GM06990 (cell line): ENCODE results near the gene FBP1.

ENCODE experiments used
- DNase-seq: peaks from one replicate; pipeline ENCODE4 v3.0.0-alpha.2; 2011; ENCODE audit not compliant: insufficient read length; ENCODE audit errors: extremely low read depth
- H3K27me3 ChIP-seq: replicated peaks from 2 replicates; pipeline ENCODE4 v1.6.0; 2011; ENCODE audit warnings: low read length; ENCODE audit not compliant: control insufficient read depth, insufficient read depth
- H3K36me3 ChIP-seq: 2 replicates; pipeline ENCODE4 v1.5.1; 2011; ENCODE audit warnings: low read length; ENCODE audit not compliant: control insufficient read depth, insufficient read depth
- H3K4me3 ChIP-seq: replicated peaks from 2 replicates; pipeline ENCODE4 v1.5.1; 2011; ENCODE audit warnings: low read depth, mild to moderate bottlenecking, control low read depth, low read length
- TF ChIP-seq, protein P1 (sequence below): IDR thresholded peaks from 2 replicates; pipeline ENCODE4 v1.5.1; 2011; ENCODE audit warnings: low read length, control low read depth, mild to moderate bottlenecking, inconsistent platforms; ENCODE audit not compliant: insufficient read depth, poor library complexity, severe bottlenecking

The FBP1 gene

DNA sequence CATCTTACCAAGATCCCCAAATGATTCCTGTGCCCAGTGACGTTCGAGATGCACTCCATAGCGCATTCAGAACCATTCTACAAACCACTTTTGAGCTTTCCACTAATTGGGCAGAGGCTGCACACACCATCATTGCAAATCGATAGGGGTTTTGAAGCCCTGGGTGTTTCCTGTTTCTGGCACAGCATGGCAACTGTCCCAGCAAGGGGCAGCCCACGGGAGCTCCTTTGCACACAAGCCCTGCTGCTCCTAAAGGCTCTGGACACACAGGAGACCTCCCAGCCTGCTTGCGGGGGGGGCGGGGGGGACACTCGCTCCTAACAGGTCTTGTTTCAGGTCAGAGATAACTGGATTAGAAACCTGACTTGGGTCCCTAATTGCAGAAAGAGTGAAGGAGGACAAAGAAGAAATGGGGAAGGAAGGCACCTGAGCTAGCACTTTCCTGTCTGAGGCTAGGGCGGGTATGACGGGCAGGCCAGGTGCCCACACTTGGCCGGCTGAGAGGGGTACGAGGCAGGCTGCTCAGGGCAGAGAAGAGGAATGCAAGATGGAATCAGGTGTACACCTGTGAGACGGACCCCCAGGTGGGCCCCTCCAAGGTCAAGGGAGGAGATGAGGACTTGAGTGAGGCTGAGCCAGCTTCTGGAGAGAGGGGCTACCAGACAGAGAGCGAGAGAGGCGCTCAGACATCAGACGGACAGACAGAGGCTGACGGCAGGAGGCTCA lies 820 bp downstream of the FBP1 start:
- Histone ChIP-seq H3K27me3 (peaks cover 1% of the 10 kb centered on the region), H3K36me3 (no peaks in the 10 kb centered on the region), H3K4me3 (no peak overlapping the region)
- DNase-seq = no peak
- TF ChIP-seq, protein P1, sequence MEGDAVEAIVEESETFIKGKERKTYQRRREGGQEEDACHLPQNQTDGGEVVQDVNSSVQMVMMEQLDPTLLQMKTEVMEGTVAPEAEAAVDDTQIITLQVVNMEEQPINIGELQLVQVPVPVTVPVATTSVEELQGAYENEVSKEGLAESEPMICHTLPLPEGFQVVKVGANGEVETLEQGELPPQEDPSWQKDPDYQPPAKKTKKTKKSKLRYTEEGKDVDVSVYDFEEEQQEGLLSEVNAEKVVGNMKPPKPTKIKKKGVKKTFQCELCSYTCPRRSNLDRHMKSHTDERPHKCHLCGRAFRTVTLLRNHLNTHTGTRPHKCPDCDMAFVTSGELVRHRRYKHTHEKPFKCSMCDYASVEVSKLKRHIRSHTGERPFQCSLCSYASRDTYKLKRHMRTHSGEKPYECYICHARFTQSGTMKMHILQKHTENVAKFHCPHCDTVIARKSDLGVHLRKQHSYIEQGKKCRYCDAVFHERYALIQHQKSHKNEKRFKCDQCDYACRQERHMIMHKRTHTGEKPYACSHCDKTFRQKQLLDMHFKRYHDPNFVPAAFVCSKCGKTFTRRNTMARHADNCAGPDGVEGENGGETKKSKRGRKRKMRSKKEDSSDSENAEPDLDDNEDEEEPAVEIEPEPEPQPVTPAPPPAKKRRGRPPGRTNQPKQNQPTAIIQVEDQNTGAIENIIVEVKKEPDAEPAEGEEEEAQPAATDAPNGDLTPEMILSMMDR = no peak

GRCh38 chr9:94632737-94633136 lies 6.6 kb downstream of the FBP1 start:
- DNase-seq = no peak

GRCh38 chr9:94631599-94631998 lies 7.7 kb downstream of the FBP1 start:
- Histone ChIP-seq H3K36me3 (no peaks in the 10 kb centered on the region), H3K4me3 (no peak overlapping the region), H3K27me3 (peaks cover 1% of the 10 kb centered on the region)
- no peak for DNase-seq
- TF ChIP-seq, protein P1 = no peak

More at GRCh38 chr9:94632737-94633136, 6.6 kb downstream of the FBP1 start:
- no peaks in the 10 kb centered on the region for H3K36me3 ChIP-seq
- H3K27me3 ChIP-seq = peaks cover 3% of the 10 kb centered on the region
- H3K4me3 ChIP-seq = no peak overlapping the region
- TF ChIP-seq, protein P1 = no peak

GRCh38 chr9:94630833-94631232 lies 8.5 kb downstream of the FBP1 start:
- no peak for DNase-seq
- H3K36me3 ChIP-seq = no peaks in the 10 kb centered on the region

GRCh38 chr9:94630281-94630680 lies 9.0 kb downstream of the FBP1 start:
- TF ChIP-seq, protein P1 = no peak
- Histone ChIP-seq H3K36me3 (no peaks in the 10 kb centered on the region), H3K4me3 (no peak overlapping the region), H3K27me3 (peaks cover 1% of the 10 kb centered on the region)
- no peak for DNase-seq

More at GRCh38 chr9:94630833-94631232, 8.5 kb downstream of the FBP1 start:
- TF ChIP-seq, protein P1 = no peak
- no peak overlapping the region for H3K4me3 ChIP-seq
- peaks cover 1% of the 10 kb centered on the region for H3K27me3 ChIP-seq
